Measurements from ENCODE around the gene WDR81.
"Not testable (repeated sequence)": the region's sequence is repeated elsewhere in the genome, so short reads cannot be mapped to it uniquely, and the experiment has no call there.

- TF ChIP-seq, protein P1, sequence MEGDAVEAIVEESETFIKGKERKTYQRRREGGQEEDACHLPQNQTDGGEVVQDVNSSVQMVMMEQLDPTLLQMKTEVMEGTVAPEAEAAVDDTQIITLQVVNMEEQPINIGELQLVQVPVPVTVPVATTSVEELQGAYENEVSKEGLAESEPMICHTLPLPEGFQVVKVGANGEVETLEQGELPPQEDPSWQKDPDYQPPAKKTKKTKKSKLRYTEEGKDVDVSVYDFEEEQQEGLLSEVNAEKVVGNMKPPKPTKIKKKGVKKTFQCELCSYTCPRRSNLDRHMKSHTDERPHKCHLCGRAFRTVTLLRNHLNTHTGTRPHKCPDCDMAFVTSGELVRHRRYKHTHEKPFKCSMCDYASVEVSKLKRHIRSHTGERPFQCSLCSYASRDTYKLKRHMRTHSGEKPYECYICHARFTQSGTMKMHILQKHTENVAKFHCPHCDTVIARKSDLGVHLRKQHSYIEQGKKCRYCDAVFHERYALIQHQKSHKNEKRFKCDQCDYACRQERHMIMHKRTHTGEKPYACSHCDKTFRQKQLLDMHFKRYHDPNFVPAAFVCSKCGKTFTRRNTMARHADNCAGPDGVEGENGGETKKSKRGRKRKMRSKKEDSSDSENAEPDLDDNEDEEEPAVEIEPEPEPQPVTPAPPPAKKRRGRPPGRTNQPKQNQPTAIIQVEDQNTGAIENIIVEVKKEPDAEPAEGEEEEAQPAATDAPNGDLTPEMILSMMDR (IDR thresholded peaks at IDR 0.05) = not testable (repeated sequence)
- not testable (repeated sequence) for TF ChIP-seq POLR2A (IDR thresholded peaks at IDR 0.05)
These were observed 15.6 kb upstream of the WDR81 start for GRCh38 chr17:1708791-1709346.

Data from heart left ventricle (tissue), 13 donors.